Measurements from ENCODE around the gene PLXNB2.

DNA sequence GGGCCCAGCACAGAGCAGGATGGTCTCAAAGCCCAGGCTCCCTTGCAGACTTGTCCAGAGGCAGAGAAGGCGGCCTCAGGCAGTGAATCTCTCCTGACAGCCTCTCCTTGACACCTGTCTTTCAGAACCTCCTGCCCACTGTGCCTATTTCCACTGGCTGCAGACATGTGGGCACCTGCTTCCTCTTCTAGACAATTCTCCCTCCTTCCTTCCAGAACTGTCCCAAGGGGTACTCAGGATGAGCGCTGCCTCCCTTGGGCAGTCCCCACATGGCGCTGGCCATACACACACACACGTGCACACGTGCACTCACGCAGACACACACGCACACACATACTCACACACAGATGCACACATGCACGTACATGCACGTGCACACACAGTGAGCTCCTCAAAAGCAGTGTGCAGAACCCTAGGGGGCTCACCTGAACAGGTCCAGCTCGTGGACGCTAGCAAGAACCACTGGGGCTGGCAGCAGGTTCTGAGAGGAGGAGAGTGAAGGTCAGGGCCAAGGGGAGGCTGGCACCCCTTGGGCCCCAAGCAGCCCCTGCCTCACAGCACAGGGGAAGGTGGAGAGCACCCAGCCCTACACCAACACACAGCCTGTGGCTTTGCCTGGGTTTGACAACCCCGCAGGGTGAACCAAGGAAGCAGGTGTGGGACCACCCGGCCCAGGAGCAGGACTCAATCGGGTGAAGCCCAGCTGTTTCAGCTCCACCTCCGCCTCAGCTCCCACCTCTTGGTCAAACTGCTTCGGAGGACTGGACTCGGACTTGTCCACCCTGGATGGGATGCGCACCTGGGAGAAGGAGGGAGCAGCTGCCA, 8.1 kb upstream of the PLXNB2 start:
- TF ChIP-seq, protein P1, sequence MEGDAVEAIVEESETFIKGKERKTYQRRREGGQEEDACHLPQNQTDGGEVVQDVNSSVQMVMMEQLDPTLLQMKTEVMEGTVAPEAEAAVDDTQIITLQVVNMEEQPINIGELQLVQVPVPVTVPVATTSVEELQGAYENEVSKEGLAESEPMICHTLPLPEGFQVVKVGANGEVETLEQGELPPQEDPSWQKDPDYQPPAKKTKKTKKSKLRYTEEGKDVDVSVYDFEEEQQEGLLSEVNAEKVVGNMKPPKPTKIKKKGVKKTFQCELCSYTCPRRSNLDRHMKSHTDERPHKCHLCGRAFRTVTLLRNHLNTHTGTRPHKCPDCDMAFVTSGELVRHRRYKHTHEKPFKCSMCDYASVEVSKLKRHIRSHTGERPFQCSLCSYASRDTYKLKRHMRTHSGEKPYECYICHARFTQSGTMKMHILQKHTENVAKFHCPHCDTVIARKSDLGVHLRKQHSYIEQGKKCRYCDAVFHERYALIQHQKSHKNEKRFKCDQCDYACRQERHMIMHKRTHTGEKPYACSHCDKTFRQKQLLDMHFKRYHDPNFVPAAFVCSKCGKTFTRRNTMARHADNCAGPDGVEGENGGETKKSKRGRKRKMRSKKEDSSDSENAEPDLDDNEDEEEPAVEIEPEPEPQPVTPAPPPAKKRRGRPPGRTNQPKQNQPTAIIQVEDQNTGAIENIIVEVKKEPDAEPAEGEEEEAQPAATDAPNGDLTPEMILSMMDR (IDR thresholded peaks at IDR 0.05) = no peak
- TF ChIP-seq POLR2A (IDR thresholded peaks at IDR 0.05) = no peak
